ENCODE measurements around the gene B4GALT2.

The B4GALT2 gene

GRCh38 chr1:43984855-43985254 is 5.8 kb downstream of the B4GALT2 start:
- DNase-seq (ENCODE audit: low read depth) = no peak

- no peak for DNase-seq (ENCODE audit: low read depth)
Observed at GRCh38 chr1:43985984-43986595, 7.1 kb downstream of the B4GALT2 start.

GRCh38 chr1:43986712-43987111 is 7.7 kb downstream of the B4GALT2 start:
- DNase-seq (ENCODE audit: low read depth) = no peak

- no peak for DNase-seq (ENCODE audit: low read depth)
Observed at GRCh38 chr1:43987159-43987902, 8.3 kb downstream of the B4GALT2 start.

GRCh38 chr1:43990271-43991199 is 11.5 kb downstream of the B4GALT2 start:
- DNase-seq (ENCODE audit: low read depth) = peak; percentile 43

GRCh38 chr1:43991200-43991475 is 12.1 kb downstream of the B4GALT2 start:
- no peak for DNase-seq (ENCODE audit: low read depth)

GRCh38 chr1:43991476-43992231 is 12.6 kb downstream of the B4GALT2 start, which contains the start of gene CCDC24:
Gene CCDC24, plus strand, starts transcription at chr1:43991599. Its CDS starts 280 bp downstream, at chr1:43991879.
- DNase-seq (ENCODE audit: low read depth) = peak; percentile 86

GRCh38 chr1:43992232-43992995 is 13.4 kb downstream of the B4GALT2 start:
- DNase-seq (ENCODE audit: low read depth) = no peak

GRCh38 chr1:43993206-43993914 is 14.3 kb downstream of the B4GALT2 start:
- DNase-seq (ENCODE audit: low read depth) = no peak

- DNase-seq (ENCODE audit: low read depth) = no peak
Observed at GRCh38 chr1:43994071-43994470, 15.1 kb downstream of the B4GALT2 start.

GRCh38 chr1:43994794-43995790 is 16.1 kb downstream of the B4GALT2 start:
- DNase-seq (ENCODE audit: low read depth) = peak; percentile 67

GRCh38 chr1:43995984-43996732 is 17.1 kb downstream of the B4GALT2 start:
- DNase-seq (ENCODE audit: low read depth) = no peak

GRCh38 chr1:43996733-43997115 is 17.7 kb downstream of the B4GALT2 start:
- no peak for DNase-seq (ENCODE audit: low read depth)

- DNase-seq (ENCODE audit: low read depth) = no peak
Observed at GRCh38 chr1:43997295-43997999, 18.4 kb downstream of the B4GALT2 start.

- no peak for DNase-seq (ENCODE audit: low read depth)
Observed at GRCh38 chr1:43998000-43998378, 19.0 kb downstream of the B4GALT2 start.

GRCh38 chr1:43999455-43999854 is 20.4 kb downstream of the B4GALT2 start:
- DNase-seq (ENCODE audit: low read depth) = no peak

- no peak for DNase-seq (ENCODE audit: low read depth)
Observed at GRCh38 chr1:44000122-44000665, 21.2 kb downstream of the B4GALT2 start.

GRCh38 chr1:44002165-44002564 is 23.2 kb downstream of the B4GALT2 start:
- DNase-seq (ENCODE audit: low read depth) = no peak
